K562 (cell line): ENCODE measurements around the gene CXXC1. TPM values are rescaled to one million over a fixed set of nuclear protein-coding genes. Genes with fewer than 3 reads are reported as not detected.

Source experiments
- ATAC-seq: fragments of 200-7000 bp; cut with Tn5 transposase; 3 replicates; pipeline ENCODE4 v1.9.1; 2020; ENCODE audit warnings: moderate library complexity
- BruUV-seq: library from RNA; stranded (reverse); fragments of 400-500 nt; replicated peaks from 2 replicates; lab custom pipeline; 2021; lab: Mats Ljungman, UMichigan
- CTCF ChIA-PET: fragments of 300-600 bp; formaldehyde crosslinking; extraction: SDS; loops from one replicate; lab custom pipeline; 2021; ENCODE audit warnings: low intra/inter-chr PET ratio; lab: Yijun Ruan, JAX
- POLR2A ChIA-PET: fragments of 300-600, 350-650 bp; sonication (Branson Sonifier 250); formaldehyde crosslinking; extraction: SDS; loops from one replicate; lab custom pipeline; 2021; ENCODE audit warnings: antibody characterized with exemption, inconsistent platforms; lab: Yijun Ruan, JAX
- DNase-seq, 4 experiments: peaks; one replicate each; pipeline versions ENCODE4 v3.0.0 to v3.0.0-alpha.2; 2011 to 2018; ENCODE audit warnings: low spot score in 3 of 4, mixed read lengths in 3 of 4; ENCODE audit errors: extremely low read depth in 1 of 4
- FAIRE-seq: peaks from 2 replicates; lab custom pipeline; 2011; peaks lifted over from hg19 to GRCh38; lab: Jason Lieb, UNC
- H2AFZ ChIP-seq: 2 replicates; pipeline ENCODE4 v1.6.0; 2011; ENCODE audit warnings: low read depth, low read length, control low read depth, inconsistent platforms
- H3K27ac ChIP-seq: fragments of 200-600 bp; 3 replicates; pipeline ENCODE4 v1.8.0; 2011; ENCODE audit warnings: low read depth, mild to moderate bottlenecking, control low read depth, inconsistent platforms, low read length, moderate library complexity, mixed read lengths; ENCODE audit errors: extremely low read depth
- H3K27me3 ChIP-seq, 2 experiments: fragments of 300-600 bp in 1 of 2; 2 replicates in 1 of 2; 3 replicates in 1 of 2; pipeline versions ENCODE4 v1.6.0 to v1.8.0; 2011; ENCODE audit warnings: inconsistent platforms in 2 of 2, low read length in 2 of 2, mild to moderate bottlenecking in 1 of 2, mixed read lengths in 1 of 2, moderate library complexity in 1 of 2; ENCODE audit not compliant: control insufficient read depth in 2 of 2, insufficient read depth in 2 of 2
- H3K36me3 ChIP-seq: fragments of 300-600 bp; 3 replicates; pipeline ENCODE4 v1.8.0; 2011; ENCODE audit warnings: mild to moderate bottlenecking, low read length, inconsistent platforms; ENCODE audit not compliant: control insufficient read depth, insufficient read depth
- H3K4me1 ChIP-seq, 2 experiments: fragments of 200-600 bp in 1 of 2; replicated peaks in 1 of 2; 2 replicates in 1 of 2; 3 replicates in 1 of 2; pipeline versions ENCODE4 v1.5.1 to v1.8.0; 2011; ENCODE audit warnings: inconsistent platforms in 2 of 2, low read length in 2 of 2, mild to moderate bottlenecking in 1 of 2, mixed read lengths in 1 of 2, moderate library complexity in 1 of 2; ENCODE audit not compliant: control insufficient read depth in 2 of 2, insufficient read depth in 2 of 2
- H3K4me2 ChIP-seq: 2 replicates; pipeline ENCODE4 v1.6.1; 2011; ENCODE audit warnings: low read length, control low read depth, inconsistent platforms, mixed read lengths; ENCODE audit not compliant: insufficient read depth
- H3K4me3 ChIP-seq: fragments of 200-600 bp; sonication (generic), shearing (Covaris generic); 2 replicates; pipeline ENCODE4 v1.5.1; 2016; ENCODE audit warnings: control low read depth, inconsistent platforms
- H3K79me2 ChIP-seq: fragments of 200-600 bp; 3 replicates; pipeline ENCODE4 v1.8.0; 2011; ENCODE audit warnings: low read length, inconsistent platforms; ENCODE audit not compliant: control insufficient read depth, insufficient read depth
- H3K9ac ChIP-seq, 2 experiments: 2 replicates each; pipeline versions ENCODE4 v1.6.0 to v1.6.1; 2011; ENCODE audit warnings: low read depth in 2 of 2, low read length in 2 of 2, control low read depth in 1 of 2, inconsistent platforms in 1 of 2, mild to moderate bottlenecking in 1 of 2, mixed read lengths in 1 of 2; ENCODE audit not compliant: insufficient read depth in 1 of 2
- H3K9me1 ChIP-seq: one replicate; pipeline ENCODE4 v1.6.0; 2011; ENCODE audit warnings: inconsistent platforms, mild to moderate bottlenecking, low read length, moderate library complexity; ENCODE audit not compliant: control insufficient read depth, insufficient read depth
- H3K9me3 ChIP-seq: replicated peaks from 2 replicates; pipeline ENCODE4 v1.5.1; 2011; ENCODE audit warnings: low read depth, low read length, inconsistent platforms; ENCODE audit not compliant: control insufficient read depth, insufficient read depth
- H4K20me1 ChIP-seq: replicated peaks from 2 replicates; pipeline ENCODE4 v1.6.1; 2011; ENCODE audit warnings: low read length, inconsistent platforms, mixed read lengths; ENCODE audit not compliant: control insufficient read depth, insufficient read depth
- ARID1B ChIP-seq: fragments of 450-650 bp; IDR thresholded peaks from 2 replicates; pipeline ENCODE4 v1.6.1; 2016; ENCODE audit warnings: antibody characterized with exemption, mild to moderate bottlenecking, inconsistent platforms
- GMEB1 ChIP-seq: fragments of 250-450 bp; sonication (Bioruptor Pico); IDR thresholded peaks from 2 replicates; pipeline ENCODE4 v1.4.0; 2020; ENCODE audit warnings: mild to moderate bottlenecking
- RBFOX2 ChIP-seq: fragments of 200-400 bp; formaldehyde crosslinking; IDR thresholded peaks from 2 replicates; pipeline ENCODE4 v1.6.1; 2017; ENCODE audit warnings: low read depth, mild to moderate bottlenecking, low read length, moderate library complexity
- ZNF79 ChIP-seq: fragments of 250-450 bp; sonication (Bioruptor Pico); IDR thresholded peaks from 2 replicates; pipeline ENCODE4 v1.4.0; 2020; ENCODE audit warnings: low read depth, mild to moderate bottlenecking, moderate library complexity
- WGBS: fragments of 100-300 bp; shearing (Covaris generic); methylation state at CpG from one replicate; pipeline ENCODE4 v1.1.6; 2016; ENCODE audit warnings: low coverage, mixed read lengths; ENCODE audit not compliant: insufficient coverage; ENCODE audit errors: missing lambda C conversion rate; 5-methylcytosine and 5-hydroxymethylcytosine counted together
- in situ Hi-C: fragments of 300-500 bp; cut with MboI; formaldehyde crosslinking; loops from 4 replicates; pipeline ENCODE4 v1.15.0; 2018; ENCODE audit warnings: inconsistent platforms, mixed read lengths
- intact Hi-C: fragments of 100-400 bp; cut with micrococcal nuclease; formaldehyde crosslinking; loops from 2 replicates; pipeline ENCODE4 v1.14.2; 2022
- polyA plus RNA-seq, 8 experiments: library from polyadenylated mRNA; depleted of rRNA in 4 of 8; stranded (reverse) in 5 of 8; unstranded in 3 of 8; fragments of >200 nt; fragmentation: Nextera tagmentation in 2 of 8; fragmentation: Illumina TruSeq in 1 of 8; extraction: Ambion mirVana in 2 of 8; extraction: Trizol in 1 of 8; gene quantifications; 2 replicates each; pipeline versions ENCODE4 v1.2.1 to v1.2.3, GENCODE V29; 2011 to 2014; ENCODE audit warnings: inconsistent platforms in 1 of 8, missing spikeins in 1 of 8
- total RNA-seq, 7 experiments: library from RNA; depleted of rRNA in 6 of 7; stranded (reverse); fragments of >200 nt in 6 of 7; fragmentation: Illumina TruSeq in 2 of 7; extraction: Trizol in 2 of 7; gene quantifications; 2 replicates each; pipeline versions ENCODE4 v1.2.1 to v1.2.3, GENCODE V29; 2011 to 2021; ENCODE audit warnings: low replicate concordance in 1 of 7

CXXC1 gene
- total and polyA plus RNA-seq, 9 of the 15 experiments (the other 6 are each of a cell fraction or from before 2014, with no cell fraction given) = 3.4 to 81.0 (median 34.1) TPM

- no peak for TF ChIP-seq GMEB1 (CRISPR knock-in tag)
- TF ChIP-seq, all 486 proteins: peak for 8
These were observed 983 bp downstream of the CXXC1 start (continued) for GRCh38 chr18:50286391-50287027.

GRCh38 chr18:50285631-50286321 is 1.7 kb downstream of the CXXC1 start:
- Histone ChIP-seq H3K27me3 (no peaks in the 10 kb centered on the region), H3K27ac (no peak overlapping the region), H3K9me1 (no peaks in the 10 kb centered on the region), H3K36me3 (peaks cover 47% of the 10 kb centered on the region; the same call in 2 of the 3 replicates), H3K9ac (no peak overlapping the region), H3K79me2 (peaks cover 23% of the 10 kb centered on the region), H4K20me1 (peaks cover 2% of the 10 kb centered on the region; the same call in 1 of the 2 replicates), H3K4me1 (peaks cover 3 to 38% of the 10 kb centered on the region in 2 experiments; a peak in 3 of 5 replicates)
- POLR2A ChIA-PET = no interaction called here
- DNase-seq = no peak
- intact Hi-C loops = loop anchor here (2.0 to 5.0 kb wide), 2 partner anchors 73 to 142 kb away; no protein-coding TSS in a partner anchor
- 100% methylated on average over 2 of the region's 24 CpGs for WGBS
- CTCF ChIA-PET = no interaction called here
- in situ Hi-C loops = no loop called here
- TF ChIP-seq ARID1B = no peak
- TF ChIP-seq RBFOX2 = peak; percentile 29; the same call in 1 of the 2 replicates
- TF ChIP-seq ZNF79 (CRISPR knock-in tag) = no peak
- TF ChIP-seq, all 486 proteins: peak for 1
- Histone ChIP-seq H2AFZ (no peak overlapping the region), H3K4me3 (peak overlapping the region; percentile 84; the same call in 1 of the 2 replicates), H3K9me3 (no peaks in the 10 kb centered on the region), H3K4me2 (peak overlapping the region; percentile 95; the same call in 1 of the 2 replicates)
- FAIRE-seq (no peak), ATAC-seq (no peak)
- no TSS peak for BruUV-seq
